Naive thymus-derived CD4-positive, alpha-beta T cell (primary cell): ENCODE measurements around the gene CLPSL1. TPM values are rescaled to one million over a fixed set of nuclear protein-coding genes. Genes with fewer than 3 reads are reported as not detected.
A peak's percentile ranks its signal among the peaks of the same experiment; 100 is the strongest.

Experiments
- ATAC-seq: fragments of 150-1000 bp; cut with Tn5 transposase; 2 replicates; pipeline ENCODE4 v1.10.0; 2021; ENCODE audit warnings: mild to moderate bottlenecking, moderate library complexity
- CTCF ChIA-PET: fragments of 350-600 bp; sonication (Branson Sonifier 250); formaldehyde crosslinking; loops from one replicate; lab custom pipeline; 2021; ENCODE audit warnings: antibody characterized with exemption; lab: Charles Lee
- POLR2A ChIA-PET: fragments of 350-600 bp; sonication (Branson Sonifier 250); formaldehyde crosslinking; loops from one replicate; lab custom pipeline; 2021; ENCODE audit warnings: antibody characterized with exemption, inconsistent platforms; lab: Charles Lee
- DNase-seq, 9 donors: peaks; one replicate each; pipeline versions ENCODE4 v3.0.0 to v3.0.0-alpha.2; 2020 to 2022; ENCODE audit warnings: mixed read lengths in 1 of 9
- H3K27ac ChIP-seq: one replicate; pipeline ENCODE4 v1.7.0; 2013; ENCODE audit warnings: mild to moderate bottlenecking, low read depth, low read length, moderate library complexity
- H3K27me3 ChIP-seq, 2 donors: one replicate each; pipeline ENCODE4 v1.7.0; 2013; ENCODE audit warnings: low read length in 2 of 2, mild to moderate bottlenecking in 2 of 2, moderate library complexity in 2 of 2; ENCODE audit not compliant: control insufficient read depth in 2 of 2, insufficient read depth in 2 of 2
- H3K36me3 ChIP-seq, 3 experiments: 1 replicate in 2 of 3; 2 replicates in 1 of 3; pipeline ENCODE4 v1.7.0; 2013; ENCODE audit warnings: low read length in 3 of 3, mild to moderate bottlenecking in 3 of 3, moderate library complexity in 1 of 3; ENCODE audit not compliant: insufficient read depth in 3 of 3, control insufficient read depth in 2 of 3
- H3K4me1 ChIP-seq, 2 donors: one replicate each; pipeline ENCODE4 v1.7.0; 2013; ENCODE audit warnings: low read length in 2 of 2, mild to moderate bottlenecking in 2 of 2, moderate library complexity in 1 of 2; ENCODE audit not compliant: control insufficient read depth in 2 of 2, insufficient read depth in 2 of 2
- H3K4me3 ChIP-seq: 2 replicates; pipeline ENCODE4 v1.7.0; 2013; ENCODE audit warnings: mild to moderate bottlenecking, low read length
- H3K9me3 ChIP-seq, 3 experiments: 1 replicate in 2 of 3; 2 replicates in 1 of 3; pipeline ENCODE4 v1.7.0; 2013; ENCODE audit warnings: low read length in 3 of 3; ENCODE audit not compliant: control insufficient read depth in 2 of 3
- H3K27ac Mint-ChIP-seq, 9 donors: one replicate each; pipeline ENCODE4 v1.8.0; 2020 to 2022; ENCODE audit warnings: mixed read lengths in 9 of 9, mild to moderate bottlenecking in 8 of 9, moderate library complexity in 5 of 9, inconsistent platforms in 2 of 9
- H3K27me3 Mint-ChIP-seq, 5 donors: one replicate each; pipeline ENCODE4 v1.8.0; 2021 to 2022; ENCODE audit warnings: mixed read lengths in 5 of 5, mild to moderate bottlenecking in 1 of 5
- H3K36me3 Mint-ChIP-seq, 5 donors: one replicate each; pipeline ENCODE4 v1.8.0; 2020 to 2022; ENCODE audit warnings: mixed read lengths in 5 of 5, mild to moderate bottlenecking in 3 of 5, inconsistent platforms in 1 of 5
- H3K4me1 Mint-ChIP-seq, 7 donors: one replicate each; pipeline ENCODE4 v1.8.0; 2020 to 2022; ENCODE audit warnings: mixed read lengths in 7 of 7, mild to moderate bottlenecking in 3 of 7, inconsistent platforms in 1 of 7
- H3K4me3 Mint-ChIP-seq, 10 donors: one replicate each; pipeline ENCODE4 v1.8.0; 2020 to 2022; ENCODE audit warnings: mild to moderate bottlenecking in 10 of 10, mixed read lengths in 10 of 10, moderate library complexity in 6 of 10, inconsistent platforms in 2 of 10
- H3K9me3 Mint-ChIP-seq, 11 donors: one replicate each; pipeline ENCODE4 v1.8.0; 2020 to 2022; ENCODE audit warnings: mixed read lengths in 11 of 11, mild to moderate bottlenecking in 4 of 11, inconsistent platforms in 1 of 11, moderate library complexity in 1 of 11
- intact Hi-C, 2 donors: fragments of 100-400 bp; cut with micrococcal nuclease; formaldehyde crosslinking; loops; one replicate each; pipeline ENCODE4 v1.15.1; 2023
- polyA plus RNA-seq, 2 donors: library from polyadenylated mRNA; unstranded; fragments of 300-500 nt; fragmentation: Illumina TruSeq; gene quantifications; one replicate each; pipeline ENCODE4 v1.2.3, GENCODE V29; 2021
- total RNA-seq, 6 experiments: library from RNA in 5 of 6; stranded (reverse) in 5 of 6; gene quantifications; 1 replicate in 5 of 6; 2 replicates in 1 of 6; pipeline ENCODE4 v1.2.3 and lab custom pipeline; 2021 to 2026

The CLPSL1 gene
- total and polyA plus RNA-seq, 7 experiments from 2014 or later: not detected

DNA sequence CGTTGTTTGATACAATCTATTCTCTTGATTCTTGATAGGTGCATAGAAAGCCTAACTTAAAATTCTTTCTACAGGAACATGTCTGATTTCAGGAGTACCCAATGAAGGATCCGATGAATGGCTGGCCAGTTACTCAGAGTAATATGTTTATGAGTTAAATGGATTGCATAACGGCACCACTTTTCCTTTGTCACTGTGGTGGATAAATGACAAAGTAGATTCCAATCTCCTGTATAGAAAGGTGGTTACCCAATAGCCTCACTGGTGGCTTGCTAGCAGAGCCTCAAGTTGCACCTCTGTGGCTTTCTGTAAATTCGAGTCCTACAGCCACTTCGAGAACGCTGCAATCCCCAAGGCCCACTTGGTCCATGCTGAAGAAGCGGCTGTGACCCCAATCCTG is 52.7 kb downstream of the CLPSL1 start:
- Histone ChIP-seq H3K27ac (no peak overlapping the region), H3K27me3 (no peaks in the 10 kb centered on the region), H3K9me3 (no peaks in the 10 kb centered on the region), H3K4me1 (no peaks in the 10 kb centered on the region), H3K4me3 (no peak overlapping the region), H3K36me3 (peaks cover 0 to 34% (median 0%) of the 10 kb centered on the region in 3 experiments)
- H3K36me3 Mint-ChIP-seq: peaks cover 4 to 38% (median 13%) of the 10 kb centered on the region in 5 donors
- CTCF ChIA-PET: no interaction called here
- DNase-seq (no peak), ATAC-seq (peak; percentile 65)
- POLR2A ChIA-PET: no interaction called here
- H3K4me3 Mint-ChIP-seq: no peak overlapping the region
- no peaks in the 10 kb centered on the region for H3K27me3 Mint-ChIP-seq
- H3K27ac Mint-ChIP-seq: no peak overlapping the region
- H3K9me3 Mint-ChIP-seq: peaks cover 0 to 6% (median 0%) of the 10 kb centered on the region in 11 donors
- intact Hi-C loops: no loop called here
- peaks cover 0 to 5% (median 0%) of the 10 kb centered on the region in 7 donors for H3K4me1 Mint-ChIP-seq

Other genes starting within 250 kb of the CLPSL1 start
- gene FKBP5, start 92.1 kb upstream of the CLPSL1 start, total RNA-seq: 10 to 100 TPM; 56.7 to 83.3 (median 79.4) TPM
- 100 to 1,000 TPM; 101 to 324 TPM for gene FKBP5, start 92.1 kb upstream of the CLPSL1 start, polyA plus RNA-seq
- 1 to 10 TPM in 4 of 5 experiments, under 1 TPM in 1; 0.78 to 1.8 (median 1.4) TPM for gene ARMC12, start 44.0 kb upstream of the CLPSL1 start, total RNA-seq
- gene ARMC12, start 44.0 kb upstream of the CLPSL1 start, polyA plus RNA-seq: 1 to 10 TPM; 1.0 to 1.2 TPM
- gene CLPSL2, start 4.4 kb upstream of the CLPSL1 start, total RNA-seq: not detected
- not detected for gene CLPSL2, start 4.4 kb upstream of the CLPSL1 start, polyA plus RNA-seq
- gene CLPS, start 16.3 kb downstream of the CLPSL1 start, total RNA-seq: not detected
- not detected for gene CLPS, start 16.3 kb downstream of the CLPSL1 start, polyA plus RNA-seq
- not detected for gene LHFPL5, start 24.3 kb downstream of the CLPSL1 start, total RNA-seq
- gene LHFPL5, start 24.3 kb downstream of the CLPSL1 start, polyA plus RNA-seq: not detected
- gene SRPK1, start 140.1 kb downstream of the CLPSL1 start, total RNA-seq: 10 to 100 TPM; 29.1 to 80.9 (median 42.1) TPM
- gene SRPK1, start 140.1 kb downstream of the CLPSL1 start, polyA plus RNA-seq: 10 to 100 TPM; 31.9 to 48.1 TPM
- gene SLC26A8, start 243.6 kb downstream of the CLPSL1 start, total RNA-seq: under 1 TPM in 2 of 5 experiments, not detected in 3; 0.27 to 0.66 TPM
- not detected for gene SLC26A8, start 243.6 kb downstream of the CLPSL1 start, polyA plus RNA-seq
- 10 to 100 TPM; 47.2 to 81.0 (median 62.6) TPM for gene MAPK14, start 246.8 kb downstream of the CLPSL1 start, total RNA-seq
- gene MAPK14, start 246.8 kb downstream of the CLPSL1 start, polyA plus RNA-seq: 10 to 100 TPM; 43.2 to 59.6 TPM